Lower lobe of right lung (tissue), 2 donors: ENCODE data around the gene SAGE1. TPM values are rescaled to one million over a fixed set of nuclear protein-coding genes. Genes with fewer than 3 reads are reported as not detected.
"Not testable (repeated sequence)": the region's sequence is repeated elsewhere in the genome, so short reads cannot be mapped to it uniquely, and the experiment has no call there.

Experiments used
- ATAC-seq, 2 donors: fragments of 200-7000 bp; cut with Tn5 transposase; one replicate each; pipeline ENCODE4 v1.9.1; 2020 to 2022; ENCODE audit warnings: mild to moderate bottlenecking in 2 of 2, moderate library complexity in 2 of 2
- DNase-seq: peaks from one replicate; pipeline ENCODE4 v3.0.0-alpha.2; 2020
- H3K27ac ChIP-seq: fragments of 200-600 bp; one replicate; pipeline ENCODE4 v1.8.0; 2022
- H3K27me3 ChIP-seq: fragments of 200-600 bp; one replicate; pipeline ENCODE4 v1.8.0; 2022; ENCODE audit warnings: low read depth
- H3K36me3 ChIP-seq: fragments of 200-600 bp; one replicate; pipeline ENCODE4 v1.8.0; 2022; ENCODE audit warnings: mild to moderate bottlenecking
- H3K4me1 ChIP-seq: fragments of 200-600 bp; one replicate; pipeline ENCODE4 v1.8.0; 2022
- H3K4me3 ChIP-seq: fragments of 200-600 bp; one replicate; pipeline ENCODE4 v1.8.0; 2022; ENCODE audit warnings: mild to moderate bottlenecking
- H3K9me3 ChIP-seq: fragments of 200-600 bp; one replicate; pipeline ENCODE4 v1.8.0; 2022
- intact Hi-C: fragments of 100-400 bp; cut with DNase I; formaldehyde crosslinking; loops from one replicate; pipeline ENCODE4 v1.11.0; 2022
- long read RNA-seq: library from polyadenylated mRNA; unstranded; transcript quantifications from one replicate; pipeline ENCODE4 v2.0.0, GENCODE V29; 2021
- total RNA-seq: library from RNA; stranded (reverse); fragmentation: NEBNext Ultra II Directional; extraction: Animal tissue kit (Norgen Biotek cat#: 25700); gene quantifications from one replicate; pipeline ENCODE4 v1.2.1, GENCODE V29; 2021
- TF ChIP-seq, protein P1 (sequence below): fragments of 200-600 bp; IDR thresholded peaks from one replicate; pipeline ENCODE4 v1.8.0; 2022; ENCODE audit warnings: antibody characterized with exemption, mild to moderate bottlenecking
- donor health status: DM: no; HTN: yes; CAD: no; lungs with severe emphysema.

Gene SAGE1, protein sequence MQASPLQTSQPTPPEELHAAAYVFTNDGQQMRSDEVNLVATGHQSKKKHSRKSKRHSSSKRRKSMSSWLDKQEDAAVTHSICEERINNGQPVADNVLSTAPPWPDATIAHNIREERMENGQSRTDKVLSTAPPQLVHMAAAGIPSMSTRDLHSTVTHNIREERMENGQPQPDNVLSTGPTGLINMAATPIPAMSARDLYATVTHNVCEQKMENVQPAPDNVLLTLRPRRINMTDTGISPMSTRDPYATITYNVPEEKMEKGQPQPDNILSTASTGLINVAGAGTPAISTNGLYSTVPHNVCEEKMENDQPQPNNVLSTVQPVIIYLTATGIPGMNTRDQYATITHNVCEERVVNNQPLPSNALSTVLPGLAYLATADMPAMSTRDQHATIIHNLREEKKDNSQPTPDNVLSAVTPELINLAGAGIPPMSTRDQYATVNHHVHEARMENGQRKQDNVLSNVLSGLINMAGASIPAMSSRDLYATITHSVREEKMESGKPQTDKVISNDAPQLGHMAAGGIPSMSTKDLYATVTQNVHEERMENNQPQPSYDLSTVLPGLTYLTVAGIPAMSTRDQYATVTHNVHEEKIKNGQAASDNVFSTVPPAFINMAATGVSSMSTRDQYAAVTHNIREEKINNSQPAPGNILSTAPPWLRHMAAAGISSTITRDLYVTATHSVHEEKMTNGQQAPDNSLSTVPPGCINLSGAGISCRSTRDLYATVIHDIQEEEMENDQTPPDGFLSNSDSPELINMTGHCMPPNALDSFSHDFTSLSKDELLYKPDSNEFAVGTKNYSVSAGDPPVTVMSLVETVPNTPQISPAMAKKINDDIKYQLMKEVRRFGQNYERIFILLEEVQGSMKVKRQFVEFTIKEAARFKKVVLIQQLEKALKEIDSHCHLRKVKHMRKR
- total RNA-seq: not detected
- long read RNA-seq: 0 reads

DNA sequence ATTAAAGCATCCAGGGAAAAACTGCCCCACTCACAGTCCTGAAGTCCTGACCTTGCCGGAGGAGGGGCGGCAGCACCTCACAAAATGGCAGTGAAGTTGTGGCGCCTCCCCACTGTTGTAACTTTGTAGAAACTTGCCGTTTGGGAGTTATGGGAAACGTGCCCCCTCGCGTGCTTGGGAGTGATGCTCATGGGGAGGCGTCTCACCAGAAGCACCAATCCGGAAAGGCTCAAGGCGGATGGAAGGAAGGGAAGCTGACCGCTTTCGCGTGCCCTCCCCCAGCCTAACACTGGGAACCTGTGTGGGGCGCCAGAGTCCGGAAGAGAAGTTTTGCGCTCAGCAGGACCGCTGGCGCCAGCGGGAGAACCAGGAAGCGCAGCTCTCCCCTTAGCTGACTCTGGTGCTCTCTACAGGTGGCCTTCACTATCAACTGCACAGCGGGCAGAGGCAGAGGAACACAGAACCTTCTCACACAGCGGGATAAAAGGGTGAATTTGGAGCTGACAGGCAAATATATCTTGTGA is at the start of gene SAGE1, which contains the start of gene CT45A10:
TSS of gene SAGE1 (plus strand) at position 423 of the 524 bp plus-strand sequence. CDS start 2,527 bp downstream, outside the sequence.
TSS of gene CT45A10 (minus strand) at position 151 of the 524 bp plus-strand sequence. CDS start 8,100 bp downstream, outside the sequence.
- TF ChIP-seq, protein P1, sequence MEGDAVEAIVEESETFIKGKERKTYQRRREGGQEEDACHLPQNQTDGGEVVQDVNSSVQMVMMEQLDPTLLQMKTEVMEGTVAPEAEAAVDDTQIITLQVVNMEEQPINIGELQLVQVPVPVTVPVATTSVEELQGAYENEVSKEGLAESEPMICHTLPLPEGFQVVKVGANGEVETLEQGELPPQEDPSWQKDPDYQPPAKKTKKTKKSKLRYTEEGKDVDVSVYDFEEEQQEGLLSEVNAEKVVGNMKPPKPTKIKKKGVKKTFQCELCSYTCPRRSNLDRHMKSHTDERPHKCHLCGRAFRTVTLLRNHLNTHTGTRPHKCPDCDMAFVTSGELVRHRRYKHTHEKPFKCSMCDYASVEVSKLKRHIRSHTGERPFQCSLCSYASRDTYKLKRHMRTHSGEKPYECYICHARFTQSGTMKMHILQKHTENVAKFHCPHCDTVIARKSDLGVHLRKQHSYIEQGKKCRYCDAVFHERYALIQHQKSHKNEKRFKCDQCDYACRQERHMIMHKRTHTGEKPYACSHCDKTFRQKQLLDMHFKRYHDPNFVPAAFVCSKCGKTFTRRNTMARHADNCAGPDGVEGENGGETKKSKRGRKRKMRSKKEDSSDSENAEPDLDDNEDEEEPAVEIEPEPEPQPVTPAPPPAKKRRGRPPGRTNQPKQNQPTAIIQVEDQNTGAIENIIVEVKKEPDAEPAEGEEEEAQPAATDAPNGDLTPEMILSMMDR: no peak
- no peak for DNase-seq
- Histone ChIP-seq H3K9me3 (no peaks in the 10 kb centered on the region), H3K4me3 (no peak within 1 kb of the TSS), H3K36me3 (no peaks in the 10 kb centered on the region), H3K4me1 (no peaks in the 10 kb centered on the region), H3K27ac (no peak within 1 kb of the TSS), H3K27me3 (no peaks in the 10 kb centered on the region)
- no peak for ATAC-seq
- intact Hi-C loops: no loop called here

- H3K4me1 ChIP-seq, H3K4me3 ChIP-seq, DNase-seq, H3K27ac ChIP-seq, H3K27me3 ChIP-seq, intact Hi-C loops, H3K36me3 ChIP-seq, H3K9me3 ChIP-seq, ATAC-seq: not testable (repeated sequence)
These were observed 39.1 kb upstream of the SAGE1 start, which contains the start of gene CT45A8 for GRCh38 chrX:135854438-135854837. Gene CT45A8, minus strand, starts transcription at chrX:135854538. Its CDS starts 3,755 bp downstream, at chrX:135850783.

DNA sequence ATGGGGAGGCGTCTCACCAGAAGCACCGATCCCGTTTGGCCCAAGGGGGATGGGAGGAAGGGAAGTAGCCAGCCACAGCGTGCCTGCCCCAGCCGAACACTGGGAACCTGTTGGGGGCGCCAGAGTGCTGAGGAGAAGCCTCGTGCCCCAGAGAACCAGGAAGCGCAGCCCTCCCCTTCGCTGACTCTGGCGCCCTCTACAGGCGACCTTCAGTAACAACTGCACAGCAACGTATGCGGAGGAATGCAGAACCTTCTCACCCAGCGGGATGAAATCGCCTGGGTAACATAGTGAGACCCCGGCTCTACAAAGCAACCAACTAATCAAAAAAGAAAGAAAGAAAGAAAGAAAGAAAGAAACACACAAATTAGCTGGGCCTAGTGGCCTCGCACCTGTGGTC is 21.8 kb upstream of the SAGE1 start, which contains the start of gene CT45A9:
TSS of gene CT45A9 (minus strand) at position 101 of the 400 bp plus-strand sequence. CDS start 3,751 bp downstream, outside the sequence.
- H3K4me1 ChIP-seq, ATAC-seq, intact Hi-C loops, H3K27ac ChIP-seq, H3K9me3 ChIP-seq, H3K27me3 ChIP-seq, H3K4me3 ChIP-seq, DNase-seq, H3K36me3 ChIP-seq: not testable (repeated sequence)

- ATAC-seq, intact Hi-C loops, H3K4me1 ChIP-seq, H3K9me3 ChIP-seq, DNase-seq, H3K27ac ChIP-seq, H3K27me3 ChIP-seq, H3K4me3 ChIP-seq, H3K36me3 ChIP-seq: not testable (repeated sequence)
These were observed 10.8 kb upstream of the SAGE1 start for GRCh38 chrX:135882741-135883140.

DNA sequence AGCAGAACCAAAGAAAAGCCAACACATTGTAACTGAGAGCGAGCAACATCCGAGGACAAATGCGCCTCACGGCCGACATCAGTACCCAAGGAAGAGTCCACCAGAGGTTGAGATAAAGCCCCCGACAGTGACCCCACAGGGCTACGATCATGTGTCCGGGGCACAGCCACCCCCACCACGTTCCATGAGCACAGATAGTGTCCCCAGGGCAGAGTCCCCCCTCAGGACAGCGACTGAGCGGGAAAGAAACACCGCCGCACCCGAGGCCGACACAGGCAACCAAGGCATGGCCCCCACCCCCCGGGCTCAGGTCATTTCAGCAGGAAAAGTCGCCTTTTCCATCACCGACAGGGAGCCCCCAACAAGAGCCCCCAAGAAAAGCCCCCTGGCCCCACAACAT is 5.3 kb upstream of the SAGE1 start:
- H3K4me1 ChIP-seq, H3K4me3 ChIP-seq, H3K27ac ChIP-seq, H3K9me3 ChIP-seq, H3K36me3 ChIP-seq, ATAC-seq, intact Hi-C loops, DNase-seq, H3K27me3 ChIP-seq: not testable (repeated sequence)

DNA sequence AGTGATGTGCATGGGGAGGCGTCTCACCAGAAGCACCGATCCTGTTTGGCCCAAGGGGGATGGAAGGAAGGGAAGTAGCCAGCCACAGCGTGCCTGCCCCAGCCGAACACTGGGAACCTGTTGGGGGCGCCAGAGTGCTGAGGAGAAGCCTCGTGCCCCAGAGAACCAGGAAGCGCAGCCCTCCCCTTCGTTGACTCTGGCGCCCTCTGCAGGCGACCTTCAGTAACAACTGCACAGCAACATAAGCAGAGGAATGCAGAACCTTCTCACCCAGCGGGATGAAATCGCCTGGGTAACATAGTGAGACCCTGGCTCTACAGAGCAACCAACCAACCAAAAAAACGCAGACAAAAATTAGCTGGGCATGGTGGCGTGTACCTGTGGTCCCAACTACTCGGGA is 4.5 kb upstream of the SAGE1 start:
- H3K9me3 ChIP-seq, H3K27me3 ChIP-seq, ATAC-seq, H3K27ac ChIP-seq, DNase-seq, intact Hi-C loops, H3K4me1 ChIP-seq, H3K36me3 ChIP-seq, H3K4me3 ChIP-seq: not testable (repeated sequence)

- no peaks in the 10 kb centered on the region for H3K9me3 ChIP-seq
- no peak overlapping the region for H3K4me3 ChIP-seq
- H3K4me1 ChIP-seq: no peaks in the 10 kb centered on the region
- H3K27me3 ChIP-seq: no peaks in the 10 kb centered on the region
- H3K27ac ChIP-seq: no peak overlapping the region
- DNase-seq (no peak), ATAC-seq (no peak)
- TF ChIP-seq, protein P1: no peak
- intact Hi-C loops: no loop called here
- no peaks in the 10 kb centered on the region for H3K36me3 ChIP-seq
These were observed 3.4 kb upstream of the SAGE1 start for GRCh38 chrX:135890087-135890585.
